HG02763 (cell line): ENCODE data around the gene NDUFV2.
A peak's percentile ranks its signal among the peaks of the same experiment; 100 is the strongest.
"Not testable (repeated sequence)": the region's sequence is repeated elsewhere in the genome, so short reads cannot be mapped to it uniquely, and the experiment has no call there.

ENCODE experiments used
- ATAC-seq: cut with Tn5 transposase; IDR thresholded peaks from one replicate; pipeline ENCODE4 v1.9.1; 2021; ENCODE audit warnings: mild to moderate bottlenecking, moderate library complexity; ENCODE audit not compliant: unreplicated experiment

The NDUFV2 gene

DNA sequence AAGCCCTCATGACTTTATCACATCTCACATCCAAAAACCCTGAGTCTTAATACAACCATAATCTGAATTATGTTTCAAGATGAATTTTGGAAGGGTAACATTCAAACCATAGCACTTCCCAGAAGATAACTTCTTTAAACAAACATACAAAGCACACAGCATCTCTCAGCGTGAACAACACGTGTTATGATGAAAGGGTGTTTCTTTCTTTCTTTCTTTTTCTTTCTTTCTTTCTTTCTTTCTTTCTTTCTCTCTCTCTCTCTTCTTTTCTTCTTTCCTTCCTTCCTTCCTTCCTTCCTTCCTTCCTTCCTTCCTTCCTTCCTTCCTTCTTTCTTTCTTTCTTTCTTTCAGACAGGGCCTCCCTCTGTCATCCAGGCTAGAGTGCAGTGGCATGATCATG, 13.8 kb upstream of the NDUFV2 start:
- ATAC-seq, result not testable (repeated sequence)

DNA sequence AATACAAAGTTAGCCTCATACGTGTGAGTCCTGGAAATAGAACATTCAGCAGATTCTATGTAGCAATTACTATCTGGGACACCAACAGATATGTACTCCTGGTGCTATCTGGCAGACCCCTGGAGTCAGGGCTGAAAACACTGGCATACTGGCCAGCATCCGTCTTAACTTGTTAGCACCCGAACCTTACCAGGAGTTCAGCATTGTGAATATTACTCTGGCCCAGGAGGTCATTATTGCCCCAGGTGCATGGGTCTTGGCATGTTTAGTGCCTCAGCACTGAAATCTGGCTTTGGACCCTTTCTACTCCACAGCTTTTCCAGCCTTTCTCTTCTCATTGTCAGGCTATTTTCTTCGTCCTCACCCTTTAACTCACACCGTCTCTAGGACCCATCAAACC, 11.9 kb upstream of the NDUFV2 start:
- no peak for ATAC-seq

DNA sequence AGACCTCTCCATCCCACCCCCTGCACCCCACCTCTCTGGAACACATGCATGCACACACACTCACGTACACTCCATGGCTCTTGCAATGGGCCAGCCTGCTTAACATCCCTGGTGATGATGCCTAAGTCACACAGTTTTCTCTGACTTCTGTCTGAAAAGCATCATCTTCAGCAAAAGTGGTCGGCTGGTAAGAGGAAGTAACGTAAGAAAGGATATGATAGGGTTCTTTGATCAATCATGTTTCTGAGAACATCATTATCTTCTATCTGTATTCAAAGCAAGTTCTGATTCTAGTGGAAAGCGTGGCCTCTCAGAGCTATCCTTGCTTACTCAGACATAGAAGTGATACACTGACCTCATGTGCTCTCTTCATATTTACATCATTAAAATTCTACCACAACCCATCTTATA, 11.4 kb upstream of the NDUFV2 start:
- ATAC-seq, result no peak

DNA sequence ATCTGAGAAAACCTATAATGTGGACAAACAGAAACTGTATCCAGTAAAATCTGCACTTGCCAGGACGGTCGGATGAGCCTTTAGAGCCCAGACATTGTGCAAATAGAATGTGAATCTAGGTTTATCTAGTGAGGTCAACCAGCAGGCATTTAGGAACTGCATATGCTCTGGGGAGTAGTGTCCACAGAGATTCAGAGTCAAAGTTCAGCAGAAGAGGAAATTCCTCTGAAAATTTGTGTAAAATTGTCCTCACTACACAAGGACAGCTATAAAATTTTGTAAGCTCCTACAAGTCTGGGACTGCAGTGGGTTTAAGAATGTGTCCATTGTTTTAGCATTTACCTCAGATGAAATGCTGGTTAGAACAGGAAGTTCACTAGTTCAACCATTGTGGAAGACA, 9.8 kb upstream of the NDUFV2 start:
- no peak for ATAC-seq

DNA sequence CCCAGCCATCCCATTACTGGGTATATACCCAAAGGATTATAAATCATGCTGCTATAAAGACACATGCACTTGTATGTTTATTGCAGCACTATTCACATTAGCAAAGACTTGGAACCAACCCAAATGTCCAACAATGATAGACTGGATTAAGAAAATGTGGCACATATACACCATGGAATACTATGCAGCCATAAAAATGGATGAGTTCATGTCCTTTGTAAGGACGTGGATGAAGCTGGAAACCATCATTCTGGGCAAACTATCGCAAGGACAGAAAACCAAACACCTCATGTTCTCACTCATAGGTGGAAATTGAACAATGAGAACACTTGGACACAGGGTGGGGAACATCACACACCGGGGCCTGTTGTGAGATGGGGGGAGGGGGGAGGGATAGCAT, 9.4 kb upstream of the NDUFV2 start:
- not testable (repeated sequence) for ATAC-seq

DNA sequence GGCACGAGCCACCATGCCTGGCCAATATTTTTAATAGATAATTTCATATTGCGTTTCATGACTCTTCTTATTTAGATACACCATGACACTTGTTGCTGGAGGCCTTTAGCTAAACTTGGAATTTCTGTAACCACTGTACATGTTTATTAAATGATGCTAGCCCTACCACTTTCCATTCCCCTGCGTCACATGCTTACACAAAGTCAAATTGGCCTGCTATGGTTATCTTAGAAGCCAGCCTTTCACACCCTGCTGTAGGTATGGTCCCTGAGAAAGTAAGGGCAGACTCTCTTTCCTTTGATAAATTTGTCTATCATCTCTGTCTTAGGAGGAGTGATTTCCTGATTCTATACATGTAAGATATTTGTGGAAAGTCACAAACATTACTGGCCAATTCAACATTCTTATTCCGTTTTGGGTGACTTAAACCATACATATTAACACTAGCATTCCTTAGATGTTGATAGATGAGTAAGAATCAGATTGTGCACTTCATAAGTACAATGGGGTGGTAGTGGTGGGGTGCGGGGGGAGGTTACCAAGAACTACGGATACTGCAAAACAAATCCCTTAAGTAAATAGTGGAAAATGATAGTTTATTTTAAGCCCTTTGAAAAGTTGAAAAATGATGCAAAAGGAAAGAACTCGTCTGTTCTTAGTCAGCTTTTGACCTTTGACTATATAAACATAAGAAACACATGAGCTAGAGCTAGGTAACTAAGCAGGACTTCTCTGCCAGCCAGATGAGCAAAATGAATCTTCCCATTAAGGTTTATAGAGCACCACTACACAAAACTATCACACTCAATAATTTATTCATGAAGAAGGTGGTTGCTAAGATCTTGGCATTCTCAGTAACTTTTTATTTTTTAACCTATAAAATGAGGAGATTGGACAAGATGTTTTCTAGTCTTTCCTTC, 7.9 kb upstream of the NDUFV2 start:
- no peak for ATAC-seq

DNA sequence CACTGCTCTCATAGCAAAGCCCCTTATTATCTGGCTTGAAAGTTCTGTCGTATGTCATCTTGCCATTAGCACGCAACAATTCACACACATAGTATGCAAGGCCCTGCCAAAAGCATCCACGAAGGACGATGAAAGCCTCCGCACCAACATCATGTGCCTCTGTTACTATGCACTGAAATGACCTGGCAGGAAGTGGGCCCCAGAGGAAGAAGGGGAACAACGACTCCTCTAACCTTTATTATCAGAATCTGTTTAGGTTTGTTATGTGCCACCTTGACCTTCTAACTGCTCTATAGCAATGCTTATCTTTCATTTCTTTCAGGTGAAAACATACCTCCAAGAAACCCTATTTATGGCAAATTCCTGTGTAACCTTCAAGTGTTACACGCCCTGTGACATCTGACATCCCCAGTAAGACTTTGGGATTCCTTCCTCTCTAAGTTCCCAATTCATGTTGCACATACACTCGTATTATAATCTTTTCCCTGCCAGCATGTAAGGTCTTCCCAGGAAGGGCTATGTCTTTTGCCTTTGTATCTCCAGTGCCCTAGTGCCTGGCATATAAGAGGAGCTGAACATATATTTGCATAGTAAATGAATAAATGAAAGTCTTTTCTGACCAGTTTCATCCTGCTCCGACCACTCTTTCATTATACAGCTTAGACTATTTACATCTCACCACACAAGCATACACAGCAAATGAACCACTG, 7.0 kb upstream of the NDUFV2 start:
- ATAC-seq, result peak; percentile 85

DNA sequence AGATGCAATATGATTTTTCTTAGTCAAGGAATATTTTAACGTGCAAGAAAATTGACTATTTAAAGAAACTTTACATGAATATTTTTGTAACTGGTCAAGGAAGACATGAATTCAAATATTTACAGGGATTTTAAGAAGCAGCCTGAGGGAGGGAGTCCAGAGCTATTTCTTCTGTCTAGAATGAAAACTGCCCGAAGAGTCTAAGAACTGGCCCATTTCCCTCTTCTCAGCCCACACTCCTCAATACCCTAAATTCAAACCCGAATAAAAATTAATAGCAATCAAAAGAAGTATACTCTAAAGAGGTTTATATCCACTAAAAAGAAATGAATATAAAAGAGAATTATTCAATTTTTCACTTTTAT, 6.5 kb upstream of the NDUFV2 start:
- no peak for ATAC-seq

DNA sequence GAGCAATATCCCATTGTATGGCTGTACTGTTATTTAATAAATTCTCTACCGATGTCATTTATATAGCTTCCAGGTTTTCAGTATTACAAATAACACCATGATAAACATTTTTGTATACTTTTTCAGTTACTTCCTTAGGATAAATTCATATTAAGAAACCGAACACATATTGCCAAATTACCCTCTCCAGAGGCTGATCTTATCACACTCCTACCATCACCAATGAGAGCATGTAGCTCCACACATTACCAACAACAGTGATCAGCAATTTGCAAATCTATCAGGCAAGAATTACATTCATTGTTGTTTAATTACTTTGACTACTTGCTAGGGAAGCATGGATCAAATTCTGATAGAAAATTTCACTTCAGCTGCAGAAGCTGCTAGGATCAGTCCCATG, 5.8 kb upstream of the NDUFV2 start:
- ATAC-seq, result no peak

DNA sequence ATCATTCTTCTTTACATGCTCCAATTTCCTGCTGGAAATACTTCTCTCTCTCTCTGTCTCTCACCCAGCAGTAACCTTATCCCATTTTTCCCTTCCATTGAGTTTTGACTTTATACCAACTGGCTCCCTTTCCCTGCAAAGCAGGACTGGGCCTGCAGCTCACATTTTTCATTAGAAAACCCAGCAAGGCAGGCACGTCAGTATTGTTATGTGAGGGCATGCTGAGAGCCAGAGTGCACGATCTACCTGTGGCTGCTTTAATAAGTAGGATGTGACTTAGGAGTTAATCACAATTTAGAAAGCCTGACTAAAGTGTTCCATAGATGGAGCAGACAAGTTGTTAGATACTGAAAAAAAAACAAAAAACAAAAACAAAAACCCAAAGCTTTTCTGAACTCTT, 5.2 kb upstream of the NDUFV2 start:
- no peak for ATAC-seq

DNA sequence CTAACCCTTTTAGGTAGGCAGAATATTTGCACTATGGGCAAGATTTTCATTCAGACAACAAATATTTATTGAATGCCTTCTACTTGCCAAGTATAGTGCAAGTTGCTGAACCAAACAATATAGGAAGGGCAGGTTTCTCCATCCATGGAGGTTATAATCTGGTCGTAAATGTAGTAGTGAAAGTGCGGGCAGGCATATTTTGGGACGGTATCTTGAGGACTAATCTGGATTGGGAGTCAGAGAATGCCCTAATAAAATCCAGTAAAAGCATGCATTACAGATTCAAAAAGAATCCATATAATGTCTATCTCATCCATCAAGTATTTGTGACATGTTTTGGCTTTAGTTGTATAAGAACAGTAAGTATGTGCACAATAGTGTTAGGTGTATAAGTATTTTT, 1.7 kb upstream of the NDUFV2 start:
- no peak for ATAC-seq

DNA sequence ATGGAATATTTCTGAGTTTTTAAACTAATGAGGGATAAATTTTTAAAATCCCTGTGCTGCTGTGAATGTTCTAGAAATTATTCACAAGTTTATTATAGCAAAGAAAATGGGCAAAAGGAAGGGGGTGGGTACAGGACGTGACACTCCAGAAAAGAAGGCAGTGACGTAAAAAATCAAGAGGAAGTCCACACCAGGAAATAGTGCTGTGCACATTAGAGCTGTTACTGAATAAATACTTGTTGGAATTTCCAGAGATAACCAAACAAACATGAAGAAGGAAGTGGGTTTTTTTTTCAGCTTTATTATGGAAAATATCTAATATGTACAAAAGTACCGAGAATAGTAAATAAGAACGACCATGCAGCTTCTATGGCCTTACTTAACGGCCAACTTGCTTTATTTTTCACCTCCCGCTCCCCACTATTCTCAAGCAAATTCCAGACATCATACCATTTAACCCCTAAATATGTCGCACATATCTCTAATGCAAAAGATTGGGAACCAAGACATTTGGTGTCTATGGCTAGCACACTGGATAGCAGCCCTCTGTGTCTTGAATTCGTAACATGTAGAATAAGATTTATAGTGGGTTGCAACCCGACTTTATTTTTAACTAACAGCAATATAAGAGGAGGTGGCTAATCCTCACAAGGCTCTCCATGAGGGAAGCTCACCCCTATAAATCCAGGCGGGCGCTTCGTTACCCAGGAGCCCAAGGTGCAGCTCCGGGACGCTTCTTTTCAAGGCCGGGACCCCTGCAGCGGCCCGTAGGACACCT, 580 bp upstream of the NDUFV2 start:
- peak; percentile 5 for ATAC-seq

DNA sequence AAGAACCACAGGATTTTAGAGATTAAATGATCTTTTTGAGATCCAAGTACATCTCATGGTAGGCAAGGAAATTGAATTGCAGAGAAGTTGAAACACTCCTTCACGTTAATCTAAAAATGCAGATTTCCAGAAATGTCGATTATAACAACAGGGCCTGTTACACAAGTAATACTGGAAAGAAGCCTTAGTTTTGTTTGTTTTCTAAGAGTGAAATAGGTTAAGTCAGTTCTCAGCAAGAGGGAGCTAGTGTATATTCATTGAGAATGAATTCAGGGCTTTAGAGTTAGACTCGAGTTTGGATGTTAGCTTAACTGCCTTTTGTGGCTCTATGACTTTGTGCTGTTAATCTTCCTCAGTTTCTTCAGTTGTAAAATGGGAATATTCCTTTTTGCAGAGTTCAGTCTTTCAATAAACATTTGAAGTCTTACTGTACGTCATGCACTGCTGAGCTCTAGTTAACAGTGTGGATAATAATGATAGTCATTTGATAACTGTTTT, 926 bp downstream of the NDUFV2 start:
- no peak for ATAC-seq

DNA sequence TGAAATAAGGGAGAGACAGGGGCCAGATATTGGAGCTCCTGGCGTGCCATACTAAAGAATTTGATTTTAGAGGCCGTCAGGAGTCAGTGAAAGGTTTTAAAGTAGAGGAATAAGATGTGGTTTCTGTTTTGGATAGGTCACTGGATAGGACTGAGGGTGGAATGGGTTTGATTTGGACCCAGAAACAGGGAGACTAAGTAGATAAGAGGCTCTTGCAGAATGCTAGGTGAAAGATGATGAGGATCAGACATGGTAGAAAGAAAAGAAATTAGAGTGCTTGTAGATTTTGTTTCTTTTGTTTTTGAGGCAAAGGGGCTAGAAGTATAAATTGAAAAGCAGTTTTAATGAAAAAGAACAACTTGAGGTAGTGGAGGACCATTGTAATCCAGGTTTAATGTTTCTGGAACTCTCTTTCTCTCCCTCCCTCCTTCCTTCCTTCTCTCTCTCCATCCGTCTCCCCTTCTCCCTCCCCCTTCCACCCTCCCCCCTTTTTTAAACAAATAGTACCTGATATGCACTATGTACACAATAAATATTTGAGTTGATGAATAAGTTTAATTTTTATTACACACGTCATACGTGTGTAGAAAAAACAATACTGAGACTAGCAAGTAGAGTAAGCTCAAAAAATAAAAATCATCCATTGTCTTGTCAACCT, 1.9 kb downstream of the NDUFV2 start:
- ATAC-seq, result no peak

DNA sequence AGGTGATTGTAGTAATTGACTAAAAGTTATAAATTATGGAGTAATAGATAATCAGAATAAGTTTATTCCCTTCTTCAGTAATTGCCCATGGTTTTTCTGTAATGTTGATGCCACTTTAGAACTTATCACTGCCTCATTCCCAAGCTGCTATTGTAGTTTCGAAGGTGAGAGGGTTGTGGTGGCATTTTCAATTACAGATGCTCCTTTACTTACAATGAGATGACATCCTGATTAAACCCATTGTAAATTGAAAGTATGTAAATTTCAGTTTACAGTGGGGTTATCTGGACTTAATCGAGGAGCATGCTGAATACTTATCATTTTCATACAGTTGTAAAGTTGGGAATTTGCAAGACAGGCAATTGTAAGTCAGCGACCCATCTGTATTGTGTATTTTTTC, 2.9 kb downstream of the NDUFV2 start:
- no peak for ATAC-seq

DNA sequence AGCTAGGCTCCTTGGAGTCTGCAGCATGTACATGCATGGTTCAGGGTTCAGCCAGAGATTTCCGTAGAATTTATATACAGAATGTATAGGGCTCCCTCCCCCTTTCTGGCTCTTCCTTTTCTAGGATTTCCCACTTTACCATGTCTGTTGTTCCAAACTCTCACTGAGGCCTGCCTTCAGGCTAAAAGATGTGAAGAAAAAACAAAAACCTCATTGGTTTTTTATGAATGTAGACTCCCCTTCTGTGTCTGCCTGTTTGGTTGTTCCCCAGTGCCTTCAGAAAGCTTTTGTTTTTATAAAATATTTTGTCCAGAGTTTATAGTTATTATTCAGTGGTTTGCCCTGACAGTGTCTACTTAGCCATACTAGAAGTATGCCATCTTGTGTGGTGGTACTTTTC, 3.6 kb downstream of the NDUFV2 start:
- no peak for ATAC-seq

DNA sequence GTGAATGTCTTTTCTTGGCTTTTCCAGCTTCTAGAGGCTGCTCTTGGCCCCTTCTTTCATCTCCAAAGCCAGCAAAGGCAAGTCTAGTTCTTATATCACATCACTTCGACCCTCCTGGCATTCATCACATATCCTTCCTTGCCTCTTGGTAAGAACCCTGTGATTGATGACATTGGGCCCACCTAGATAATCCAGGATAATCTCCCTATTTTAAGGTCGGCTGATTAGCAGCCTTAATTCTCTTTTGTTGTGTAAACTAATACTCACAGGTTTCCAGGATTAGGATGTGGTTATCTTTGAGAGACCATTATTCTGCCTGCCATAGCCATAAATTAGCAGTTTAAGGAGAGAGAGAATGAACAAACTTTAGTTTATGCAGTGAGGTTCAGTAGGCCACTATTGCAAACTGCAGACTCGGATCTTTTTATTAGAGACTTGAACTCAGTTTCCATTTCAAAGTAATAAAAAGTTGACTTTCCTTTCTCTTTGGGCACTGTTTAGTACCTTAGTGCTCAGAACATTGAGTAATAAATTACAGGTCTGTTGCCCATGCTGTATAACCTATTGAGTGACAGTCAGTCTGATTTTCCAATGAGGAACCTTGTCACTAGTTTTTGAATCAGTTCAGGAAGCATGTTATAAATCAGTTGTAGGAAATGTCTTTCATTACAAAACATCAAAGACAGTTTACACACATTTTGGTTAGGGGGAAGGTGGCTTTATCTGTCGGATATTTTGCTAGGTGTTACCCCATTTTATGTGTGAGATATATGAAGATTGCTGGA, 4.5 kb downstream of the NDUFV2 start:
- ATAC-seq, result no peak

DNA sequence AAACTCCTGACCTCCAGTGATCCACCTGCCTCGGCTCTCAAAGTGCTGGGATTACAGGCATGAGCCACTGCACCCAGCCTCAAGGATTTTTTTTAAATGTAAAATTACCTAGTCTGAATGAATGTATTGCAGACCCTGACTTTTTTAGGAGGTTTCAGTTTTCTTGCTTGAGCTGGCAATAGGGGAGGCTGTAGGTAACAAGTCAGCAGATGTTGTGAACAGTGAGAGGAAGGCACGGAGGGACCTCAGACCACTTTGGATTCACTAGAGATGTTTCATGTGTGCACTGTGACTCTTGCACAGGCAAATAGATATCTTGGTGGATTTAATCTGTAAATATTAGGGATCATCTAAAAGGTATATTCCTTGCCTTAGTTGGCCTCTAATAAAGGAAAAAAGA, 6.4 kb downstream of the NDUFV2 start:
- ATAC-seq, result no peak

DNA sequence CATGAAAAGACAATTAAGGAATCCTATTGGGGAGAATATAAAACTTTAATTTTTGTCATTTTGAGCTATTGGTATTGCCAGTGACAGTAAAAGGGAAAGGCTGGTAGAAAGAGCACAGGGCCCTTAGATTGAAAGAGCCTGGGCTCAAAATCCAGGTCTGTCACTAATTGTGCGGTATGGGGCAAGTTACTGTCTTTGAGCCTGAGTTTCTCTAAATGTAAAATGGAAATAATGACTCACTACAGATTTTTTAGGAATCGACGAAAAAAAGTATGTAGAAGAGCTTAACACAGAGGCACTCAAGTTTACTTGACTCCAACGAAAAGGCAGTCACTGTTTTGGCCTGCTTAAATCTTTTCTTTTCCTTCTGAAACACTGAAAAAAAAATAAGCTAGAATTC, 7.0 kb downstream of the NDUFV2 start:
- no peak for ATAC-seq

DNA sequence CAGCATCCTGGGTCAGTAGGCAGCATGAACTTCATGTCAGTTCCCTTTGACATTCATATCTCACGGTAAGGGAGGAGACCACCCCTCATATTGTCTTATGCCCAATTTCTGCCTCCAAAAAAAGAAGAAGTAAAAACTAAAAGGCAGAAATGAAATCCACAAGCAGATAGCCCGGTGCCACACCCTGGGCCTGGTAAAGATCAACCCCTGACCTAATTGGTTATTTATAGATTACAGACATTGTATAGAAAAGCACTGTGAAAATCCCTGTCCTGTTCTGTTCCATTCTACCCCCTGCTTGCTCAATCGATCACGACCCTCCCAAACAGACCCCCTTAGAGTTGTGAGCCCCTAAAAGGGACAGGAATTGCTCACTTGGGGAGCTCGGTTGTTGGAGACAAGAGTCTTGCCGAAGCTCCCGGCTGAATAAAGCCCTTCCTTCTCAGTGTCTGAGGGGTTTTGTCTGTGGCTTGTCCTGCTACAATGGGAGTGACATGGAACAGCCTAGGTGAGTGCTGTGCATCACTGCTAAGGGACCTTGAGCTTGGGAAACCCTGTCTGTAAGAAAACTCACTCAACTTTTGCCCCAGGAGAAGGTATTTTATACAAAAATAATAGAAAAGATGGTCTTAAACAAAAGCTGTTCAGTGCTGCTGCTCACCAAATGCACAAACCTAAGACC, 11.1 kb downstream of the NDUFV2 start:
- no peak for ATAC-seq
